ENCODE data around the gene JUP.

DNA sequence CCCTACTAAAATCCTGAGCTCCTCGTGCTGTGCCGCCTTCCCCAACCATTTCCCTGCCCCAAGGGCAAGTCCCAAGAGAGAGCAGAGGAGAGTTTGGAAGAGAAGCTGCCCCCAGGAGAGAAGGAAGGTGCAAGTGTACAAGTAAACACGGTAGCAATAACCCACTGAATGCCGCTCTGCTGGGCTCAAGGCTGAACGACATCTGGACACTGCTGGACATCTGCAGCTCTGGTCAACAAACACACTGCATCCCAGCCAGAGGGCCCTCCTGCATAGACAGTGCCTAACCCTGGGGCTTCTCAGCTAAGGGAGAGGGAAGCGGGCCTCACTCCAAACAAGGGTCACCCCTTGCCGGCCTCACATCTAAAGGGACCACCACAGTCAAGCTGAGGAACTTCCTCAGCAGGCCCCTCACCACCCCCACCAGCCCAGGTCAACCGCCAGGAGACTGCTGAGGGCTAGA lies 12.7 kb downstream of the JUP start:
- TF ChIP-seq POLR2AphosphoS5 (IDR thresholded peaks at IDR 0.05; ENCODE audit: low read length) (no peak), POLR2A (IDR thresholded peaks at IDR 0.05; ENCODE audit: low read depth, low read length) (no peak), EZH2 (IDR thresholded peaks at IDR 0.05; ENCODE audit: borderline replicate concordance, control insufficient read depth, low read depth, low read length) (no peak), ATF7 (IDR thresholded peaks at IDR 0.05; ENCODE audit: low read depth) (no peak), CBX5 (IDR thresholded peaks at IDR 0.05; ENCODE audit: low read depth) (no peak), HCFC1 (IDR thresholded peaks at IDR 0.05; ENCODE audit: low read length) (no peak), CHD2 (IDR thresholded peaks at IDR 0.05; ENCODE audit: borderline replicate concordance, low read depth, low read length) (no peak), BACH1 (IDR thresholded peaks at IDR 0.05; ENCODE audit: borderline replicate concordance) (no peak), TCF7 (IDR thresholded peaks at IDR 0.05; ENCODE audit: borderline replicate concordance) (no peak), POLR2AphosphoS2 (IDR thresholded peaks at IDR 0.05; ENCODE audit: low read depth, low read length) (no peak), RB1 (IDR thresholded peaks at IDR 0.05; ENCODE audit: borderline replicate concordance) (no peak)
- TF ChIP-seq, protein P1, sequence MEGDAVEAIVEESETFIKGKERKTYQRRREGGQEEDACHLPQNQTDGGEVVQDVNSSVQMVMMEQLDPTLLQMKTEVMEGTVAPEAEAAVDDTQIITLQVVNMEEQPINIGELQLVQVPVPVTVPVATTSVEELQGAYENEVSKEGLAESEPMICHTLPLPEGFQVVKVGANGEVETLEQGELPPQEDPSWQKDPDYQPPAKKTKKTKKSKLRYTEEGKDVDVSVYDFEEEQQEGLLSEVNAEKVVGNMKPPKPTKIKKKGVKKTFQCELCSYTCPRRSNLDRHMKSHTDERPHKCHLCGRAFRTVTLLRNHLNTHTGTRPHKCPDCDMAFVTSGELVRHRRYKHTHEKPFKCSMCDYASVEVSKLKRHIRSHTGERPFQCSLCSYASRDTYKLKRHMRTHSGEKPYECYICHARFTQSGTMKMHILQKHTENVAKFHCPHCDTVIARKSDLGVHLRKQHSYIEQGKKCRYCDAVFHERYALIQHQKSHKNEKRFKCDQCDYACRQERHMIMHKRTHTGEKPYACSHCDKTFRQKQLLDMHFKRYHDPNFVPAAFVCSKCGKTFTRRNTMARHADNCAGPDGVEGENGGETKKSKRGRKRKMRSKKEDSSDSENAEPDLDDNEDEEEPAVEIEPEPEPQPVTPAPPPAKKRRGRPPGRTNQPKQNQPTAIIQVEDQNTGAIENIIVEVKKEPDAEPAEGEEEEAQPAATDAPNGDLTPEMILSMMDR (IDR thresholded peaks at IDR 0.05 in 2 of 3, conservative IDR thresholded peaks at IDR 0.05 in 1 of 3; ENCODE audit: control insufficient read depth in 2 of 3, extremely low read depth in 1 of 3, insufficient read depth in 1 of 3, low read depth in 3 of 3, low read length in 3 of 3): no peak
- TF ChIP-seq, protein P2, sequence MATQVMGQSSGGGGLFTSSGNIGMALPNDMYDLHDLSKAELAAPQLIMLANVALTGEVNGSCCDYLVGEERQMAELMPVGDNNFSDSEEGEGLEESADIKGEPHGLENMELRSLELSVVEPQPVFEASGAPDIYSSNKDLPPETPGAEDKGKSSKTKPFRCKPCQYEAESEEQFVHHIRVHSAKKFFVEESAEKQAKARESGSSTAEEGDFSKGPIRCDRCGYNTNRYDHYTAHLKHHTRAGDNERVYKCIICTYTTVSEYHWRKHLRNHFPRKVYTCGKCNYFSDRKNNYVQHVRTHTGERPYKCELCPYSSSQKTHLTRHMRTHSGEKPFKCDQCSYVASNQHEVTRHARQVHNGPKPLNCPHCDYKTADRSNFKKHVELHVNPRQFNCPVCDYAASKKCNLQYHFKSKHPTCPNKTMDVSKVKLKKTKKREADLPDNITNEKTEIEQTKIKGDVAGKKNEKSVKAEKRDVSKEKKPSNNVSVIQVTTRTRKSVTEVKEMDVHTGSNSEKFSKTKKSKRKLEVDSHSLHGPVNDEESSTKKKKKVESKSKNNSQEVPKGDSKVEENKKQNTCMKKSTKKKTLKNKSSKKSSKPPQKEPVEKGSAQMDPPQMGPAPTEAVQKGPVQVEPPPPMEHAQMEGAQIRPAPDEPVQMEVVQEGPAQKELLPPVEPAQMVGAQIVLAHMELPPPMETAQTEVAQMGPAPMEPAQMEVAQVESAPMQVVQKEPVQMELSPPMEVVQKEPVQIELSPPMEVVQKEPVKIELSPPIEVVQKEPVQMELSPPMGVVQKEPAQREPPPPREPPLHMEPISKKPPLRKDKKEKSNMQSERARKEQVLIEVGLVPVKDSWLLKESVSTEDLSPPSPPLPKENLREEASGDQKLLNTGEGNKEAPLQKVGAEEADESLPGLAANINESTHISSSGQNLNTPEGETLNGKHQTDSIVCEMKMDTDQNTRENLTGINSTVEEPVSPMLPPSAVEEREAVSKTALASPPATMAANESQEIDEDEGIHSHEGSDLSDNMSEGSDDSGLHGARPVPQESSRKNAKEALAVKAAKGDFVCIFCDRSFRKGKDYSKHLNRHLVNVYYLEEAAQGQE (IDR thresholded peaks at IDR 0.05; ENCODE audit: low read depth, low read length): no peak
- TF ChIP-seq, protein P3, sequence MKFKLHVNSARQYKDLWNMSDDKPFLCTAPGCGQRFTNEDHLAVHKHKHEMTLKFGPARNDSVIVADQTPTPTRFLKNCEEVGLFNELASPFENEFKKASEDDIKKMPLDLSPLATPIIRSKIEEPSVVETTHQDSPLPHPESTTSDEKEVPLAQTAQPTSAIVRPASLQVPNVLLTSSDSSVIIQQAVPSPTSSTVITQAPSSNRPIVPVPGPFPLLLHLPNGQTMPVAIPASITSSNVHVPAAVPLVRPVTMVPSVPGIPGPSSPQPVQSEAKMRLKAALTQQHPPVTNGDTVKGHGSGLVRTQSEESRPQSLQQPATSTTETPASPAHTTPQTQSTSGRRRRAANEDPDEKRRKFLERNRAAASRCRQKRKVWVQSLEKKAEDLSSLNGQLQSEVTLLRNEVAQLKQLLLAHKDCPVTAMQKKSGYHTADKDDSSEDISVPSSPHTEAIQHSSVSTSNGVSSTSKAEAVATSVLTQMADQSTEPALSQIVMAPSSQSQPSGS (IDR thresholded peaks at IDR 0.05; ENCODE audit: low read length): no peak

Measured in GM12878 (cell line).